ENCODE results near the gene THBS1.

DNA sequence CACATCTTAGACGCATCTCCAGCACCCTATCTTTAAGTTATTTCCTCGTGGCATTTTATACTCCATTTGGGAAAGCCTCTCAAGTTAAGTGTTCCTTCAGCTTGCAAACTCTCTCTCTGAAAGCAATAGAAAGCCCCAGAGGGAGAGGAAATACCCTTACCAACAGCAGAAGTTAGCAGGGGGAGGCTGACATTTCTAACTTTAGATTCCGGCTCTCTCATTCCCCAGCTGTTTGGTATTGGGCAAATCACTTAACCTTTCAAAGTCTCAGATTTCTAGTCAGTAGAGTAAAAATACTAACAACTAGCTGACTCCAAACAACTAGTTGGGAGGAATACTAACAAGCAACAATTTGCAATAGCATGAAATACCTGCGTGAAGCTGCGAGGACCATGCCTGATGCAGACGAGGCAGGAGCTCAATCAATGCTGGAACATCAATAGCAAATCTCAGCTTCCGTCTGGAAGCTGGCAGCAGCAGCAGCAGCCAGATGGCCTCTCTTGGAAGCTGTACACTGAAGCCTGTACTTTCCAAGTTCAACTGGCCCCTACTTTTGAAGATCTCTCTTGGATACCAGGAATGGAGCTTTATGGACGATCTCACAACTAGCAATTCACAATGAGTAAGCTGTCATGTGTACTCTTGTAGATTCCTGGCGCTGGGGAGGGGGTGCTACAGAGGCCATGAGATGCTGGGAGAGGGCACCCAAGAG is 47.8 kb downstream of the THBS1 start:
- TF ChIP-seq, protein P1, sequence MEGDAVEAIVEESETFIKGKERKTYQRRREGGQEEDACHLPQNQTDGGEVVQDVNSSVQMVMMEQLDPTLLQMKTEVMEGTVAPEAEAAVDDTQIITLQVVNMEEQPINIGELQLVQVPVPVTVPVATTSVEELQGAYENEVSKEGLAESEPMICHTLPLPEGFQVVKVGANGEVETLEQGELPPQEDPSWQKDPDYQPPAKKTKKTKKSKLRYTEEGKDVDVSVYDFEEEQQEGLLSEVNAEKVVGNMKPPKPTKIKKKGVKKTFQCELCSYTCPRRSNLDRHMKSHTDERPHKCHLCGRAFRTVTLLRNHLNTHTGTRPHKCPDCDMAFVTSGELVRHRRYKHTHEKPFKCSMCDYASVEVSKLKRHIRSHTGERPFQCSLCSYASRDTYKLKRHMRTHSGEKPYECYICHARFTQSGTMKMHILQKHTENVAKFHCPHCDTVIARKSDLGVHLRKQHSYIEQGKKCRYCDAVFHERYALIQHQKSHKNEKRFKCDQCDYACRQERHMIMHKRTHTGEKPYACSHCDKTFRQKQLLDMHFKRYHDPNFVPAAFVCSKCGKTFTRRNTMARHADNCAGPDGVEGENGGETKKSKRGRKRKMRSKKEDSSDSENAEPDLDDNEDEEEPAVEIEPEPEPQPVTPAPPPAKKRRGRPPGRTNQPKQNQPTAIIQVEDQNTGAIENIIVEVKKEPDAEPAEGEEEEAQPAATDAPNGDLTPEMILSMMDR (IDR thresholded peaks at IDR 0.05) = no peak
- TF ChIP-seq POLR2A (IDR thresholded peaks at IDR 0.05) = no peak

All from uterus (tissue), 2 donors.